Stimulated activated CD4-positive, alpha-beta T cell treated with anti-CD3 and anti-CD28 coated beads, Interleukin-4, amount 100 ng/mL, for 24 hours (primary cell): Measurements from ENCODE around the gene DHFR.
"Not testable (repeated sequence)": the region's sequence is repeated elsewhere in the genome, so short reads cannot be mapped to it uniquely, and the experiment has no call there.

Source experiments
- DNase-seq: peaks from one replicate; pipeline ENCODE4 v3.0.0-alpha.2; 2020

DHFR gene

GRCh38 chr5:80654391-80655230 lies at the start of gene DHFR, which contains the start of gene MSH3:
DHFR (minus strand) TSS chr5:80654983; CDS start chr5:80654489, 494 bp downstream.
MSH3 (plus strand) TSS chr5:80654652; CDS start chr5:80654728, 76 bp downstream.
- DNase-seq: peak; percentile 89

GRCh38 chr5:80704221-80704620 lies 49.4 kb upstream of the DHFR start:
- no peak for DNase-seq

- DNase-seq: no peak
Measured at GRCh38 chr5:80703747-80704146, 49.0 kb upstream of the DHFR start.

- no peak for DNase-seq
Measured at GRCh38 chr5:80703291-80703690, 48.5 kb upstream of the DHFR start.

GRCh38 chr5:80701597-80701996 lies 46.8 kb upstream of the DHFR start:
- no peak for DNase-seq

GRCh38 chr5:80698369-80698768 lies 43.6 kb upstream of the DHFR start:
- no peak for DNase-seq

GRCh38 chr5:80697100-80697499 lies 42.3 kb upstream of the DHFR start:
- no peak for DNase-seq

GRCh38 chr5:80696450-80696849 lies 41.7 kb upstream of the DHFR start:
- no peak for DNase-seq

GRCh38 chr5:80695666-80696065 lies 40.9 kb upstream of the DHFR start:
- no peak for DNase-seq

GRCh38 chr5:80689627-80690026 lies 34.8 kb upstream of the DHFR start:
- no peak for DNase-seq

- DNase-seq: no peak
Measured at GRCh38 chr5:80688648-80689420, 34.1 kb upstream of the DHFR start.

- DNase-seq: no peak
Measured at GRCh38 chr5:80686757-80687156, 32.0 kb upstream of the DHFR start.

- DNase-seq: no peak
Measured at GRCh38 chr5:80676706-80677105, 21.9 kb upstream of the DHFR start.

- peak; percentile 75 for DNase-seq
Measured at GRCh38 chr5:80672140-80672736, 17.5 kb upstream of the DHFR start.

GRCh38 chr5:80668016-80668969 lies 13.5 kb upstream of the DHFR start:
- no peak for DNase-seq

GRCh38 chr5:80667384-80667783 lies 12.6 kb upstream of the DHFR start:
- no peak for DNase-seq

- DNase-seq: no peak
Measured at GRCh38 chr5:80665057-80665456, 10.3 kb upstream of the DHFR start.

GRCh38 chr5:80662108-80662507 lies 7.3 kb upstream of the DHFR start:
- DNase-seq: no peak

GRCh38 chr5:80660661-80661060 lies 5.9 kb upstream of the DHFR start:
- DNase-seq: not testable (repeated sequence)

- DNase-seq: no peak
Measured at GRCh38 chr5:80659106-80659505, 4.3 kb upstream of the DHFR start.

GRCh38 chr5:80656425-80656824 lies 1.6 kb upstream of the DHFR start:
- no peak for DNase-seq

- DNase-seq: no peak
Measured at GRCh38 chr5:80655231-80655774, 520 bp upstream of the DHFR start.
